B cell (primary cell): Measurements from ENCODE around the gene MRPL41. TPM values are rescaled to one million over a fixed set of nuclear protein-coding genes. Genes with fewer than 3 reads are reported as not detected.
A peak's percentile ranks its signal among the peaks of the same experiment; 100 is the strongest.
"Not testable (repeated sequence)": the region's sequence is repeated elsewhere in the genome, so short reads cannot be mapped to it uniquely, and the experiment has no call there.

Source experiments
- ATAC-seq: fragments of 200-7000 bp; cut with Tn5 transposase; one replicate; pipeline ENCODE4 v1.10.0; 2021; ENCODE audit warnings: low read depth, mild to moderate bottlenecking, moderate number of reproducible peaks, moderate library complexity
- CTCF ChIA-PET: fragments of 350-600 bp; sonication (Branson Sonifier 250); formaldehyde crosslinking; loops from one replicate; lab custom pipeline; 2021; ENCODE audit warnings: antibody characterized with exemption, inconsistent platforms; lab: Charles Lee
- POLR2A ChIA-PET: fragments of 350-600 bp; sonication (Branson Sonifier 250); formaldehyde crosslinking; loops from one replicate; lab custom pipeline; 2021; ENCODE audit warnings: antibody characterized with exemption; lab: Charles Lee
- DNase-seq: peaks from one replicate; pipeline ENCODE4 v3.0.0; 2013
- H2AFZ ChIP-seq: 2 replicates; pipeline ENCODE4 v1.6.1; 2012; ENCODE audit warnings: mild to moderate bottlenecking, low read depth, low read length; ENCODE audit not compliant: insufficient read depth, poor library complexity, severe bottlenecking
- H3K27ac ChIP-seq, 2 donors: 1 replicate in 1 of 2; 2 replicates in 1 of 2; pipeline ENCODE4 v1.5.1; 2012 to 2013; ENCODE audit warnings: low read length in 2 of 2, mild to moderate bottlenecking in 2 of 2, moderate library complexity in 1 of 2
- H3K27me3 ChIP-seq, 4 experiments: fragments of 200-600 bp in 1 of 4; sonication (generic) in 1 of 4; replicated peaks in 1 of 4; 1 replicate in 2 of 4; 2 replicates in 2 of 4; pipeline versions ENCODE4 v1.6.1 to v1.7.0; 2013 to 2016; ENCODE audit warnings: low read length in 3 of 4, mild to moderate bottlenecking in 2 of 4, mixed read lengths in 1 of 4, moderate library complexity in 1 of 4; ENCODE audit not compliant: insufficient read depth in 4 of 4, control insufficient read depth in 3 of 4; ENCODE audit errors: control extremely low read depth in 1 of 4
- H3K36me3 ChIP-seq, 2 experiments: replicated peaks in 1 of 2; 1 replicate in 1 of 2; 2 replicates in 1 of 2; pipeline versions ENCODE4 v1.6.1 to v1.7.1; 2013; ENCODE audit warnings: low read length in 1 of 2; ENCODE audit not compliant: insufficient read depth in 2 of 2, control insufficient read depth in 1 of 2; ENCODE audit errors: control extremely low read depth in 1 of 2, extremely low read depth in 1 of 2
- H3K4me1 ChIP-seq, 2 donors: fragments of 200-600 bp in 1 of 2; sonication (generic) in 1 of 2; 1 replicate in 1 of 2; 2 replicates in 1 of 2; pipeline versions ENCODE4 v1.5.1 to v1.6.1; 2013 to 2017; ENCODE audit warnings: low read length in 2 of 2; ENCODE audit not compliant: control insufficient read depth in 2 of 2, insufficient read depth in 2 of 2
- H3K4me2 ChIP-seq: replicated peaks from 2 replicates; pipeline ENCODE3; 2012; ENCODE audit warnings: mild to moderate bottlenecking, low read depth, low read length; ENCODE audit not compliant: poor library complexity, severe bottlenecking
- H3K4me3 ChIP-seq, 5 experiments: fragments of 200-600 bp in 1 of 5; sonication (generic) in 1 of 5; 1 replicate in 3 of 5; 2 replicates in 2 of 5; pipeline versions ENCODE4 v1.5.1 to v1.7.0; 2011 to 2016; ENCODE audit warnings: low read length in 4 of 5, mild to moderate bottlenecking in 4 of 5, low read depth in 2 of 5, control low read depth in 1 of 5, moderate library complexity in 1 of 5; ENCODE audit not compliant: insufficient read depth in 1 of 5; ENCODE audit errors: control extremely low read depth in 1 of 5, extremely low read depth in 1 of 5
- H3K79me2 ChIP-seq: fragments of 200-600 bp; sonication (generic); one replicate; pipeline ENCODE4 v1.6.0; 2016; ENCODE audit warnings: low read length; ENCODE audit not compliant: control insufficient read depth, insufficient read depth
- H3K9ac ChIP-seq: fragments of 200-600 bp; sonication (generic); 2 replicates; pipeline ENCODE4 v1.6.1; 2017; ENCODE audit warnings: mild to moderate bottlenecking, low read length, moderate library complexity
- H3K9me3 ChIP-seq, 3 donors: one replicate each; pipeline versions ENCODE4 v1.6.1 to v1.7.1; 2013; ENCODE audit warnings: low read length in 2 of 3; ENCODE audit not compliant: control insufficient read depth in 2 of 3, insufficient read depth in 1 of 3; ENCODE audit errors: control extremely low read depth in 1 of 3
- H4K20me1 ChIP-seq: 2 replicates; pipeline ENCODE4 v1.6.0; 2012; ENCODE audit warnings: mild to moderate bottlenecking, low read length; ENCODE audit not compliant: insufficient read depth, control insufficient read depth, poor library complexity, severe bottlenecking
- H3K27ac Mint-ChIP-seq: one replicate; pipeline ENCODE4 v1.8.0; 2021; ENCODE audit warnings: mixed read lengths
- H3K27me3 Mint-ChIP-seq: one replicate; pipeline ENCODE4 v1.8.0; 2021; ENCODE audit warnings: mixed read lengths
- H3K4me1 Mint-ChIP-seq: one replicate; pipeline ENCODE4 v1.8.0; 2021; ENCODE audit warnings: mixed read lengths
- H3K4me3 Mint-ChIP-seq: one replicate; pipeline ENCODE4 v1.8.0; 2021; ENCODE audit warnings: mixed read lengths
- H3K9me3 Mint-ChIP-seq: one replicate; pipeline ENCODE4 v1.8.0; 2022; ENCODE audit warnings: mixed read lengths; ENCODE audit not compliant: insufficient read depth
- CTCF ChIP-seq: fragments of 200-600 bp; IDR thresholded peaks from one replicate; pipeline ENCODE4 v1.8.0; 2022; ENCODE audit warnings: antibody characterized with exemption, mild to moderate bottlenecking
- EZH2 ChIP-seq: IDR thresholded peaks from 2 replicates; pipeline ENCODE4 v1.6.1; 2012; ENCODE audit warnings: borderline replicate concordance, low read depth, mild to moderate bottlenecking, moderate library complexity, low read length; ENCODE audit not compliant: insufficient read depth, poor library complexity, severe bottlenecking
- WGBS: methylation state at CpG from one replicate; pipeline ENCODE4 v1.1.5; 2013; ENCODE audit warnings: missing lambda C conversion rate; ENCODE audit not compliant: insufficient coverage; 5-methylcytosine and 5-hydroxymethylcytosine counted together
- intact Hi-C: fragments of 100-400 bp; cut with micrococcal nuclease; formaldehyde crosslinking; loops from one replicate; pipeline ENCODE4 v1.10.0; 2022
- polyA plus RNA-seq: library from polyadenylated mRNA; depleted of rRNA; stranded (reverse); fragments of >200 nt; gene quantifications from 2 replicates; pipeline ENCODE4 v1.2.3, GENCODE V29; 2012
- total RNA-seq, 2 donors: library from RNA; stranded (reverse); fragments of 120-200 nt in 1 of 2; gene quantifications; 1 replicate in 1 of 2; 2 replicates in 1 of 2; pipeline versions ENCODE4 v1.2.3 to v1.2.4, GENCODE V29; 2013 to 2022

MRPL41 gene
- total and polyA plus RNA-seq, 2 donors (not counting 1 experiment from before 2014, with no cell fraction given) = 59.2 to 70.9 TPM

GRCh38 chr9:137511126-137511525 lies 40.6 kb upstream of the MRPL41 start:
- ATAC-seq, H2AFZ ChIP-seq, H3K4me1 Mint-ChIP-seq, H3K36me3 ChIP-seq, H3K9ac ChIP-seq, H3K27ac ChIP-seq, H4K20me1 ChIP-seq, POLR2A ChIA-PET, intact Hi-C loops, H3K4me3 Mint-ChIP-seq, H3K9me3 Mint-ChIP-seq, H3K4me1 ChIP-seq, H3K27me3 Mint-ChIP-seq, H3K79me2 ChIP-seq, DNase-seq, H3K4me3 ChIP-seq, H3K4me2 ChIP-seq, H3K27me3 ChIP-seq: not testable (repeated sequence)
- peaks cover 0 to 17% (median 0%) of the 10 kb centered on the region in 3 donors for H3K9me3 ChIP-seq
- CTCF ChIA-PET = interaction anchor here (0.6 kb wide), 1 partner anchor 700 kb away, joined by 4 read pairs; no protein-coding TSS in a partner anchor
- 99% methylated on average over 22 of the region's 22 CpGs for WGBS
- H3K27ac Mint-ChIP-seq = peak overlapping the region; percentile 41

- H3K4me2 ChIP-seq = no peak overlapping the region
- H4K20me1 ChIP-seq = no peaks in the 10 kb centered on the region
- H2AFZ ChIP-seq = no peak overlapping the region
- Mint-ChIP-seq H3K27ac (no peak overlapping the region), H3K4me1 (peaks cover 2% of the 10 kb centered on the region), H3K9me3 (no peaks in the 10 kb centered on the region), H3K27me3 (no peaks in the 10 kb centered on the region), H3K4me3 (no peak overlapping the region)
- no peaks in the 10 kb centered on the region for H3K79me2 ChIP-seq
- CTCF ChIA-PET = interaction anchor here (0.5 kb wide), 1 partner anchor 11 kb away, joined by 4 read pairs; no protein-coding TSS in a partner anchor
- ATAC-seq (no peak), DNase-seq (no peak)
- H3K4me3 ChIP-seq = no peak overlapping the region
- no peak overlapping the region for H3K27ac ChIP-seq
- intact Hi-C loops = no loop called here
- WGBS = 95% methylated on average over 23 of the region's 25 CpGs
- TF ChIP-seq EZH2 (no peak), CTCF (no peak)
- POLR2A ChIA-PET = no interaction called here
- no peaks in the 10 kb centered on the region for H3K36me3 ChIP-seq
- H3K9me3 ChIP-seq = peaks cover 0 to 10% (median 0%) of the 10 kb centered on the region in 3 donors
- H3K4me1 ChIP-seq = no peaks in the 10 kb centered on the region
- no peak overlapping the region for H3K9ac ChIP-seq
- no peaks in the 10 kb centered on the region for H3K27me3 ChIP-seq
Observed at GRCh38 chr9:137511758-137512463, 39.8 kb upstream of the MRPL41 start.

GRCh38 chr9:137513136-137513535 lies 38.5 kb upstream of the MRPL41 start:
- H3K9me3 Mint-ChIP-seq, H3K27ac Mint-ChIP-seq, H3K4me3 ChIP-seq, H4K20me1 ChIP-seq, intact Hi-C loops, H3K4me1 Mint-ChIP-seq, H3K27me3 ChIP-seq, H3K27me3 Mint-ChIP-seq, H3K4me1 ChIP-seq, ATAC-seq, H3K36me3 ChIP-seq, H3K79me2 ChIP-seq, H2AFZ ChIP-seq, H3K9ac ChIP-seq, DNase-seq, CTCF ChIA-PET, H3K4me2 ChIP-seq, H3K27ac ChIP-seq, H3K4me3 Mint-ChIP-seq, H3K9me3 ChIP-seq: not testable (repeated sequence)
- WGBS = no CpG with 5 or more reads among the region's 5 CpGs
- POLR2A ChIA-PET = interaction anchor here (0.7 kb wide), 1 partner anchor 60 kb away, joined by 5 read pairs; no protein-coding TSS in a partner anchor
